Hypothalamus (tissue), 51 donors: ENCODE data around the gene MINDY4.
A peak's percentile ranks its signal among the peaks of the same experiment; 100 is the strongest.
"Not testable (repeated sequence)": the region's sequence is repeated elsewhere in the genome, so short reads cannot be mapped to it uniquely, and the experiment has no call there.

Source experiments
- DNase-seq, 51 donors: peaks; one replicate each; lab custom pipeline; 2025; lab: John Stamatoyannopoulos, UW

The MINDY4 gene

DNA sequence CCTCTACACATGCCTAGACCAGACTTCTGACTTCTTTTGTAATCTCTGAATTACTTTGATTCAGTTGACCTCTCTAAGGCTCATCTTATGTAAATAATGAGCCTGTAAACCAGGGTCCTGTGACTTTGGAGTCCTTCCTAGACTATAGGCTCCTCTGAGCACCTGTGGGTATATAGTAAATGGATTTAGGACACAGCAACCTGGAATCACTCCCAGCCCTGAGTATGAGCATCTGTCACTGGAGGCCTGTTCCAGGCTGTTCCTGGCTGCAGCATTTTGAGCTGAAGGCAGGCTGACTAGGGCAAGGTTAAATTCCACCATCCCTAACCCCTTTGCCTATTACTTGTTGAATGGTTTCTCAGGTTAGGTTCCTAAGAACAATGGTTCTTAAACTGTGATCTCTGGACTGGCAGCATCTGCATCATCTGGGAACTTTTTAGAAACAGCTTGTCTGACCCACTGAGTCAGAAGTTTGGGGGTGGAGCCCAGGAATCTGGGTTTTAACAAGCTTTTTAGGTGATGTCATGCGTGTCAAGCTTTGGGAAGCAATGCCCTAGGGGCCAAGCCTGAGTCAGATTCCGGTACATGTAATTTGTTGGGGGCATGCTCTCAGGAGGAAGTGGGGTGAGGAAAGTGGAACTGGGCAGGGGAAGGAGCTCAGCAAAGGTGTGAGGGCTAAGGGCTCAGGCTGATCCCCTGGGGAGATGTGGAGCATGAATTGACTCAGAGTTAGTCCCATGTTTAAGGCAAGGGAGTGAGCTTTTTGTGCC is 28.2 kb downstream of the MINDY4 start:
- no peak for DNase-seq

DNA sequence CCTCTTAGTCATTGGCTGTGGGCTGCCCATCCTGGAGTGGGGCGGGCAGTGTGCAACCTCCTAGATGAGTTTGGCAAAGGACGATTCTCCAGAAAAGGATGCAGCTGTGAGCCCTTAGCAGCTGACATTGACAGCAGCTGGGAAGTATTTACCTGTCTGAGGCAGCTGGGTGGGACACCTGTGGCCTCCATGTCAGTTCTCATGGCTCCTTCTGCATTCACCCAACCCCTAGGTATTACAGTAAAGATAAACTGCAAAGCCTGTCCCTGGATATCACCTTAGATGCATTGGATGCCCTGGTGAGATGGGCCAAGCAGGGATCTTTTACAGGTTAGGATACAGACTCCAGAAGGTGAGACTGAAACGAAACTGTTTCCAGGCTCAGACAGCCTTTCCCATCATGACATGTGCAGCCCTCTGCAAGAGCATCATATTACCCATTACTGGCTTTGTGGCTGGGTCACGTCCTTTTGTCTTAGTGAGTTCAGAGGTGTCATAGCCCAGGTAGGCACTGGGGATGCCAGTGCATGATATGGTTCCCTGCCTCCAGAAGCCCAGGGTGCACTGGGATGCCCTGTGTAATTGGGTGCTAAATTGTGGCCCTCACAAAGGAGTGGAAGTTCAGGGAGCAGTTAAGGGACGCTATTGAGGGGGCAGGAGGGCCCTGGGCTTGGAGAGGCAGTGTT is 28.9 kb downstream of the MINDY4 start:
- no peak for DNase-seq

DNA sequence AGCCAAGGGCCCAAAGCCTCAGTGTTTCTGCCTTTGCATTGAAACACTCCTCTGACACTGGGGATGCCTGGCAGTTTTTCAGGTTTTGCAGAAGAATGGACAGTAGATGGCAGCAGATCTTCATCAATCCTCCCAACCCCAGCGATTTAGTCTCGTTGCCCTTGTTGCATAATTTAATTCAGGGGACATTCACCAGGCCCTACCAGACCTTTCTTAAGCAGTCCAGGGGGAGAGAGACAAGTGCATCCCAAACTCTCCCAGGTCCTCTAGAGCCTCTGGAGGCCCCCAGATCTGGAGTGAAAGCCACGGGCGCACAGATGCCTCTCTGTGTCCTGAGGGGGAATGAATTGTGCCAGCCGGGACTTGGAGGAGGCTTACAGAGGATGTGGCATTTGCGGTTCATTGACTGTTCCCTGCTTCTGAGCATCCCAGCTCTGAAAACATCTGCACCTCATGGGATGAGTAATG is 29.6 kb downstream of the MINDY4 start:
- DNase-seq, result peak in 38 of 51 donors; percentile 10 to 81 (median 46)

DNA sequence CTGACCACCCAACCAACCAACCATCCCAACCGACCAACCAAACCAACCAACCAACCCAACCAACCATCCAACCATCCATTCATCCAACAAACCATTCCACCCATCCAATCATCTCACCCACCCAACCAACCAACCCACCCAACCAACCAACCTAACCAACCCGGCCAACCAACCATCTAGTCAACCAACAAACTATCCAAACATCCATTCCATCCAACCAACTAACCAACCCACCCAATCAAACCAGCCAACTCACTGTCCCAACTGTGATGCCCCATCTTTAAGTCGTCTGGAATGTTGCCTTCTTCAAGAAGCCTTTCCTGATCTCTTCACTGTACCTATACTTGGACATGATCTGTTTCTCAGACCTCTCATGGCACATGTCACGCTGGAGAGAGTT is 31.6 kb downstream of the MINDY4 start:
- no peak for DNase-seq

DNA sequence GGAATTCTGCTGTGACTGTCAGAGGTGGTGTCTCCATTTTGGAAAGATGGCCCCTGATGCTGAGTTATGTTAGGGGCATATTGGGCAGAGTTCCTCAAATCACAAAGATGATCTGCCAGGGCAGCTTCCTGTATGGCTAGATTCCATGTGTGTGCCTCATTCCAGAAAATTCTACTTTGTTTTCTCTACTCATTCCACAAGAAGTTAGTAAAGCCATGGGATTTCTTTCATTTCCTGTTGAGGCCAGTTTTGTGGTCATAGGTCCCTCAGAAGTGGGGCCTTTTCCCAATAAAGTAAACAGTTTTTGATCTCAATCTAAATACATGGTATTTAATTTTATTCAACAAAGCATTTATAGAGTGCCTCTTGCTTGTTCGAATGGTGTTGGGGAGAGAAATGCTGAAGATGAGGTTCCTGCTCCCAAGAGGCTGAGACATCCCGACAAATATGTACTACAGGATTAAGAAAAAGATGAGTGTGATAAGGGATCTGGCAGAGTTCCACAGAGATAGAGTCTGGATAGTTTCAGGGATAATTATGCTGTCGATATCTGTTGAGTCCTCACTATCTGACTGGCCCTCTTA is 33.0 kb downstream of the MINDY4 start:
- no peak for DNase-seq

DNA sequence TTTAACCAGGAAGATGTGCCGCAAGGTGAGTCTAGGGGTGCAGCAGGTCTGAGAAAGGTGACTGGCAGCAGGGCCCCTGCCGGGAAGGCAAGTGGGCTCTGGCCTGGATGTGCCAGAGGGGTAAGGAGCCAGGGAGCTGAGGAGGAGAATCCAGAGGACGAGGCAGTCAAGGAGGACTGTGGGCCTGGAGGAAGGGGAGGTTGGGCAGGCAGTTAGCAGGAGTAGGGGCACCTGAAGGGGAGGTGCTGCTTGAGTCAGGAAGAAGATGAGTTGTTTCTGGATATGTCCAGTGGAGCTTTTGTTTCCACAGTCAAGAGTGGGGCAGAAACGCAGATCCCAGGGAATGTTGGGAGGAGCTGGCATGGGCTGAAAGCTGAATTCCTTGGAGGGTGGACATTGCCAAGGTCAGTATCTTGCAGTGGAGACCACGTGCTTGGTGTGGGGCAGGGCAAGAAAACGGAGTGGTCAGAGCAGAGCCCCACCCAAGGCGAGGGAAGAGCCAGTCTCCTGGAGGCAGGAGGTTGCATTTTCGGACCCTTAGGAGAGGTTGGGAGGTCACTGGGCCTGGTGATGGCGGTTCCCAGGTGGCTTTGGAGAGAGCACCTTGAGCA is 34.0 kb downstream of the MINDY4 start:
- DNase-seq, result no peak

DNA sequence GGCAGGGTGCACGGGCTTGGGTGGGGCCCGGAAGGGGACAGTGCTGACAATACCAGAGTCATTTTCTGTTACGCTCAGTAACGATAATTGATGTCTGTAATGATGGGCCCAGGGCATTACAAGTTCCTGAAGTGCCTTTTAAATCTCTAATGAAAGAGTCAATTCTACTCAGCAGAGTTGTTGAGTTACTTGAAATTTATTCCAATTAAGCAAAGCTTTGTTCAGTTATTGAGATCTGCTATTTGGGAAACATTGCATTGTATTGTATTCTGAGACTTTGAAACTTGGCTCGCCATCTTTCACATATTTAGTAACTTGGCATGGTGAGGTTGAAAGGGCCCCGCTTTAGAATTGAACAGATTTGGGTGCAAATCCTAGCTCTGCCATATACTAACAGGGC is 34.7 kb downstream of the MINDY4 start:
- no peak for DNase-seq

DNA sequence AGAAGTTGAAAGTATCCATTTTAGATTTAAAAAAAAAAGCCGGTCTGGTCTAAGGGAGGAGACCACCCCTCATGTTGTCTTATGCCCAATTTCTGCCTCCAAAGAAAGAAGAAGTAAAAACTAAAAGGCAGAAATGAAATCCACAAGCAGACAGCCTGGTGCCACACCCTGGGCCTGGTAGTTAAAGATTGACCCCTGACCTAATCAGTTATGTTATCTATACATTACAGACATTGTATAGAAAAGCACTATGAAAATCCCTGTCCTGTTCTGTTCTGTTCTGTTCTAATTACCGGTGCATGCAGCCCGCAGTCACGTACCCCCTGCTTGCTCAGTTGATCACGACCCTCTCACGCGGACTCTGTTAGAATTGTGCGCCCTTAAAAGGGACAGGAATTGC is 36.3 kb downstream of the MINDY4 start:
- not testable (repeated sequence) for DNase-seq

DNA sequence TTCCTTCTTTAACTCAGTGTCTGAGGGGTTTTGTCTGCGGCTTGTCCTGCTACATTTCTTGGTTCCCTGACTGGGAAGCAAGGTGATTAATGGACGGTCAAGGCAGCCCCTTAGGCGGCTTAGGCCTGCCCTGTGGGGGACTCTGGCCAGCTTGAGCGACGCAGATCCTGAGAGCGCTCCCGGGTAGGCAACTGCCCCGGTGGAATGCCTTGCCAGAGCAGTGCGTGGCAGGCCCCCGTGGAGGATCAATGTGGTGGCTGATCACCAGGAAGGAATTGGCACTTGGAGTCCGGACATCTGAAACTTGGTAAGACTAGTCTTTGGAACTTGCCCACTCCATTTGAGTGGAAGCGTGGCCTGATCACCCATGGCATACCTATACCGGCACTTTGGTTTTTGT is 36.7 kb downstream of the MINDY4 start:
- not testable (repeated sequence) for DNase-seq

DNA sequence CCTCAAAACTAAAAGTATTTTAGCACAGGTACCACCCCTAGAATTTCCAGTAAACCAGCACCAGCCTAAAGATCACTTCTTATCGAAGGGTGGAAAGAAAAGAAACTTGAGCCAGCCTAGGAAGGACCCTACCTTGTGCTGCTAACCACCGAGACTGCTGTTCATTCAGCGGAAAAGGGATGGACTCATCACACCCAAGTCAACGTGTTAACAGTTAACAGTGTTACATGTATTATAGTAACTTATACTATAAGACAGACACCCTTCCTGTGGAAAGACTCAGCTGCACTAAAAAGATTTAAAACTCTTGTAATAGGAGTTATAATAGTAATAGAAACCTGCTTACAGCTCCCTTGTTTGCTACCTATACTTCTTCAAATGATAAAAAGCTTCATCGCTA is 39.8 kb downstream of the MINDY4 start:
- no peak for DNase-seq

DNA sequence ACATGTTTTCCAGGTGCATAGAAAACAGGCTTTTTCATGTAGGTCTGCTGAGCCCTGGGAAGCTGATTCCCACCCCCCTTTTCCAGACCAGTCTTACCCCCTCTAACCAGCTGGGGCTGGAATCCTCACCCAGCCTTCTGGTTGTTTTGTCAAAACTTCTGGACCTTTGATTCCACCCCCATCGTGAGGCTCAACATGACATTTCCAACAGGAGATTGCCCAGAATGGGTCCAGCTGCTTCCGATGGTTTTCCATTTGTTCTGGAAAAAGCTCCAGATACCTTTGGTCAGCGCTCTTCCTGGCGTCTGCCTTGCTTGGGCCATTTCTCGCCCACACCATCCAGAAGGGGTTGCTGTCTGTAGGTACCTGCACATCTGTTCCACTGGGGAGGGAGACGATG is 41.5 kb downstream of the MINDY4 start:
- DNase-seq, result no peak

DNA sequence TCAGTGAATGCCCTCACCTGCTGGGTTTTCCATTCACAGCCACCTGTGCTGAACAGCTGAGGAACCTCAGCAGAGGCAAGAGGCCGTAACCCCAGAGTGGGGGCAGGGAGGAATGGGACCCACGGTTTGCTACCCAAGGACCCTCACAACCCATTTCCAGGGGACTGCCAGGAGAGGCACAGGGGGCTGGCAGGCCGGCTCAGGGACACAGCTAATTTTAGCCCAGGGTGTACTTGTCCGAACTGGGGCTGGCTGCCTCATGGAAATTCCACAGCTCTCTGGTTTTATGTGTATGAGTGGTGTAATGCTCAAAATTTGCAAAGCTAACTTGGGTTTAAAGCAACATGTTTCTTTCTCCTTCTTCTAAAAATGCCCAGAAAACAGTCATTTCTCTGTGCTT is 42.2 kb downstream of the MINDY4 start:
- no peak for DNase-seq

DNA sequence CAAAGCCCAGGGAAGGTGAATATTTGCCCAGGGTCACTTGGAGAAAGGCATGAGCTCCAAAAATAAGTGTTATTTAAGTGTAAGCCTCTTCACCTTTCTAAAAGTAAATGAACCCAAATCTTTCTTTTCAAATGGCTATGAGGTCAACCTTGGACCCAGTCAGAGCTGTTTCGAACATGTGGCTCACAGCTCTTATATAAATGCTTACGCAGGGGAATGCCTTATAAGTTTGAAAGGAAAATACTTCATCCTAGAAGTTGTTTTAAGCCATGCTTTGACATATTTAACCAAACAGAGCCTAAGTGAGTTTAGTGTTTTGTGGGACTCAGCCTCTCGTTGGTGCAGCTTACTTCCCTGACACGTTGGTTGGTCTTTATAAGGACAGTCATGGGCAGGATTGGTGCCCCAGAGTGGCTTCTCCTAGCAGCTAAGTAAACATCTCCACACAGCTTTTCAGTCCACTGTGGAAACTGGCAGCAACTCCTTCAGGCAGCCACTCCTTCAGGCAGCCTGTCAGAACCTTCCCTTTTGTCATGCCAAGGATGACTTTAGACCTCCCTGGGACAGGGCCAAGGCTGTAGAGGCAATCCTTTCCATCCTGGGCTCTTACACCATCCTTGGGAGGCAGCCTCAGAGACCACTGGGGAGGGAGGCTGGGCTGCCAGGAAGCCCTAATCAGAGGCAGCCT is 43.6 kb downstream of the MINDY4 start:
- DNase-seq, result peak in 13 of 51 donors; percentile 10 to 52 (median 22)

DNA sequence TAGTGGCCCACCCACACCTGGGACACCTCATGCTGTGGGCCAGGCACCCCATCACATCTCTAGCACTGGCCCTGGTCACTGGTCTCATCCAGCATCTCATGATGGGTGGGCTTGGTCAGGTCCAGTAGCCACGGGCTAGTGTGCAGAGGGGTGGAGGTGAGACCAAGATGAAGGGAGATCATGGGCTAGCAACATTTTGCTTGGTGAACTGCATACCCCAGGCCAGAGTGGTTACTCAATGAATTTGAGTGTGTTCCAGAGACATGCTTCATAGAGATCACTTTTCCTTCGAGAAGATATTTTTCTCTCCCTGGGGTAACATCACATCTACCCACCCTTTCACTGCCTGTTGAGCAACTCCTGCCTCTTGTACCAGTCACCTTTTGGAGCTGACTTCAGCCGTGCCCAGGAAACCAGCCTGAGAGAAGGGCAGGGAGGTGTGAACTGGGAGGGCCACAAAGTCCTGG is 44.2 kb downstream of the MINDY4 start:
- peak in 1 of 51 donors; percentile 9 for DNase-seq

DNA sequence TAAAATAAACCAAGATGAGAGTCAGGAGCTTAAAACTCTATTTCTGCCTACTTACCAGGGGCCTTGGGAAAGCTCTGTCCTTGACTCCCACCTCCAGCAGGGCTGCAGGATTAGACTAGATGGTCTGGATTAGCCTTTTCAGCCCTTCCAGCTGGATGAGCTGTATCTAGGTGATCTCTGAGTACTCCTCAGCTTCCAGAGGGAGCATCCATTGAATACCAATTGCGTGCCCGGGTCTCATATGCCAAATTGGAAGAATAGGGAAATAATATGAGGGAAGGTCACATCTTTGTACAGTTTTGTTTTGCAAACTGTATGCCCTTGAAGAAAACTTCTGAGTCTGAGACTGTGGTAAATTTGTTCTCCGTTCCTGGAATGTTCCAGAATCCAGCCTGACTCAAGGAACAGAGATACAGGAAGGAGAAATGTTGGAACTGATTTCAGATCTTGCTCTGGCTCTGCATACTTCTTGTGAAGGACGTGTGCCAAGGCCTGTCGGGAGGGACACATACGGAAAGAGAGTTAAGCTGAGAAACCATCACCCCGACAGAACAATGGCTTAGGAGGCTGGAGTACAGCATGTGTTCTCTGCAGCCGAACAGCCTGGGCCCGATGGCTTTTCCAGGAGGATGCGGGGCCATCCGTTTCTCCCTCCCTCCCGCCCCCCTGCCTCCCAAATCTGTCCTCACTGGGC is 44.9 kb downstream of the MINDY4 start:
- peak in 7 of 51 donors; percentile 3 to 40 (median 10) for DNase-seq

DNA sequence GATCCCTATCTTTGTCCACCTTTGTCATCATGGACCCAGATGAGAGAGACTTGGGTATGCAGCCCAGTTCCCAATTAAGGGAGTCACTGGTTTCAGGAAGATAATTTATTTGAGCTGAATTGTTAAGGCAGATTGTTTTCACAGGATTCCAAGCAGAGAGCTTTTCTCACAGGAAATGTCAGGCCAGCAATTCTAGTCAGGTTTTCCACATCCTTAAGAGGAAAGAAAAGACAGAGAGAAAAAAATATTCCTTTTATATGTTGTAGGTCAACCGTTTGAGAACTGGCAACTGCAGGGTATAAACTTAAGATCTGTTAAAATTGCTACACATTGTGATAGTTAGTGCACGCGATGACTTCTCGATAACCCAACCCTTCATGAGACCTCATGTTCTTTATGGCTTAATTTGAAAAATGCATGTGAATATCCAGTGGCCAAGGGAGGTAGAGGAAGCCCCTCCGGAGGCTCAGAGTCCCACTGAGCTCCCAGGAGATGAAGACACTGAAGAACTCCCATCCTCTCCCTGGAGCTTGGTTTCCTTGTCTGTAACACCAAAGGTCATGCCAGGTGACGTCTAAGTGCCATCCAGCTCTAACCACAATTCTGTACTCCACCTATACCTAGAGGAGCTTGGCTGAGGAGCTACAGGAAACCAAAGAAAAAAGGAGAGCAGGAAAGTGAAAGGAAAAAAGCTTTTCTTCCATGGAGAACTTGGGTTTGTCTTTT is 45.6 kb downstream of the MINDY4 start:
- DNase-seq, result no peak

DNA sequence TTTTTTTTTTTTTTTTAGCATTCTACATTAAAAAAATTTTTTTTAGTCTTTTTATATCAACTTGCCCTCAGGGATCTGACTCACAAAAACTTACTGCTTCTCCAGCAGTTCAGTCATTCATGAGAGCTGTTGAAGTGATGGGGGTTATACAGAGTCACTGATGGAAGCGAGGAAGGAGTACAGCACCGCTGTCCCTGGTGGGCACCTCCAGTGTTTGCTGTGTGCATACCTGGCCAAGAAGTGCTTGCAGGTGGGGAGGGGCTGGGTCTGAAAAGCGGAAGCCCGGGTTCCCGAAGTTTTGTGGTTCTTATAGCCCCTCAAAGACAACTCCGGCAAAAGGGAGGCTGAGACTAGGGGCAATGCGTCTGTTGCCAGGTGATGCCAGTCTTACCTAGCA is 46.2 kb downstream of the MINDY4 start:
- DNase-seq, result no peak

DNA sequence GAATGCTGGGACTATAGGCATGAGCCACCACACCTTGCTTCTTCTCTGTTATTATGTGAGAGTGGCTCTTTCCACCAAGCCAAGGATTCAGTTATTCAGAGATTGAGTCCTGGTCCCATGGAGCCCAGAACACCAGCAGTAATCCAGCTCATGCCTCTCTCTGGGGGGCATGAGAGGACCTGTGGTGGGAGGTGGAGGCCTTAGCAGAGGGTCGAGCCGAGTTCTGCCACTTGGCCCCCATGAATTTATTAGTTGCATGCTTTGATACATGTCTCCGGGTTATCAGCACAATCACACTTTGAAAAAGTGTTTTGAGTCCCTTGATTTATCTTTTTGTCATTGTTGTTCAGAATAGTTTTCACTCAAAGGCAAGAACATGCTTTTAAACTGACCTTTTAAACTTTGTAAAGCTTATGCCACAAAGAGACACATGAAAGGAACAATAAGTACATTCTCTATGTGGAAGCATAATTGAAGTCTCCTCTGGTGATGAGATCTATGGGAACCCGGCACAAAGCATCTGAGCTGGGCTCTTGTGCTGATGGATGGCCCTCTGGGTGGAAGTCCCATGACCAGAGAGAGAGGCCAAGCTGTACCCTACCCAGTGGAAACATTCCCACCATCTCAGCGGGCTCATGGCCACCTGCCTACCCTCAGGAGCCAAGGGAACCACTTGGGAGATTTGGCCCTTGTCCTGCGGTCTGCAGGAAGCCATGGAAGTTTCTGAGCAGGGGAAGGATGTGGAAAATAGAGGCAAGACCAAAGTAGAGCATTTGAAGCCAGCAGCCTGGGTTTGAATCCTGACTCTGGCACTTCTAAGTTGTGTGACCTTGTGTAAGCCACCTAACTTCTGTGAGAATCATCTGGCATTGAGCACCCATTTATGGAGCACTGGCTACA is 53.9 kb downstream of the MINDY4 start:
- peak in 3 of 51 donors; percentile 16 to 27 (median 19) for DNase-seq
